Tibial nerve (tissue), 4 donors: Measurements from ENCODE around the gene SRRM2.

Experiments
- CTCF ChIP-seq, 5 experiments: fragments of 200-600 bp in 3 of 5; fragments of 450-650 bp in 2 of 5; sonication (generic) in 3 of 5; IDR thresholded peaks; one replicate each; pipeline ENCODE4 v1.5.1; 2016 to 2019; ENCODE audit warnings: antibody characterized with exemption in 5 of 5, mild to moderate bottlenecking in 3 of 5, moderate library complexity in 2 of 5
- EP300 ChIP-seq, 2 donors: sonication (generic); formaldehyde crosslinking; IDR thresholded peaks; one replicate each; pipeline ENCODE4 v1.6.1; 2017; ENCODE audit warnings: antibody characterized with exemption in 2 of 2, mild to moderate bottlenecking in 1 of 2

GRCh38 chr16:2744711-2745110 lies 7.7 kb upstream of the SRRM2 start:
- no peak for TF ChIP-seq CTCF (IDR thresholded peaks at IDR 0.05)
- TF ChIP-seq EP300 (IDR thresholded peaks at IDR 0.05): no peak
